ENCODE measurements around the gene CINP. TPM values are rescaled to one million over a fixed set of nuclear protein-coding genes. Genes with fewer than 3 reads are reported as not detected.
A peak's percentile ranks its signal among the peaks of the same experiment; 100 is the strongest.

CINP gene
- total and polyA plus RNA-seq, 7 donors: 12.5 to 46.2 (median 21.5) TPM

DNA sequence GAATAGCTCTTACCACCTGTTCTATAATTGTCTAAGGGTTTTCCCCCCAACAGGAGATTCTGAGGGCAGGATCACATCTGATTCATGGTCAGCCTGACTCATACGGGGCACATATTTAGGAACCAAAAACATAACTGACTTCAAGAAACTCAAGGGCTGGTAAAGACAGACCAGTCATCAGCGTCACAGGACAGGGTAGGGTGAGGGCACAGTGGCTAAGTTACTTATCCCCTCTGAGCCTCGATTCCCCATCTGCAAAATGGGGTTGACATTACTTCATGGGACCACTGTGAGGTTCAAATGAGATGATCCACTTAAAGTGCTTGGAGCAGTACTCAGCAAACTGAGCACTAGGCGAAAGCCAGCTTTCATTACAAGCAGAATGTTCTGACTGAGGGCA lies 606 bp downstream of the CINP start:
- intact Hi-C loops (cut with DNase I): loop anchor here (2.0 to 5.0 kb wide), 3 partner anchors 47 to 150 kb away; no protein-coding TSS in a partner anchor
- Histone ChIP-seq H3K4me1 (peaks cover 0 to 37% (median 25%) of the 10 kb centered on the region in 4 donors), H3K36me3 (peaks cover 5 to 27% (median 8%) of the 10 kb centered on the region in 4 donors), H3K9me3 (no peaks in the 10 kb centered on the region), H3K4me3 (peak overlapping the region; percentile 68 to 93 (median 88)), H3K27me3 (no peaks in the 10 kb centered on the region), H3K27ac (peak overlapping the region; percentile 89 to 99 (median 96))
- 5 to 20% methylated on average over 4 of the region's 4 CpGs for WGBS, 2 donors
- DNase-seq: no peak
- TF ChIP-seq POLR2AphosphoS5 (IDR thresholded peaks at IDR 0.05) (no peak), POLR2A (IDR thresholded peaks at IDR 0.05) (no peak), EP300 (IDR thresholded peaks at IDR 0.05) (no peak)
- TF ChIP-seq, protein P1, sequence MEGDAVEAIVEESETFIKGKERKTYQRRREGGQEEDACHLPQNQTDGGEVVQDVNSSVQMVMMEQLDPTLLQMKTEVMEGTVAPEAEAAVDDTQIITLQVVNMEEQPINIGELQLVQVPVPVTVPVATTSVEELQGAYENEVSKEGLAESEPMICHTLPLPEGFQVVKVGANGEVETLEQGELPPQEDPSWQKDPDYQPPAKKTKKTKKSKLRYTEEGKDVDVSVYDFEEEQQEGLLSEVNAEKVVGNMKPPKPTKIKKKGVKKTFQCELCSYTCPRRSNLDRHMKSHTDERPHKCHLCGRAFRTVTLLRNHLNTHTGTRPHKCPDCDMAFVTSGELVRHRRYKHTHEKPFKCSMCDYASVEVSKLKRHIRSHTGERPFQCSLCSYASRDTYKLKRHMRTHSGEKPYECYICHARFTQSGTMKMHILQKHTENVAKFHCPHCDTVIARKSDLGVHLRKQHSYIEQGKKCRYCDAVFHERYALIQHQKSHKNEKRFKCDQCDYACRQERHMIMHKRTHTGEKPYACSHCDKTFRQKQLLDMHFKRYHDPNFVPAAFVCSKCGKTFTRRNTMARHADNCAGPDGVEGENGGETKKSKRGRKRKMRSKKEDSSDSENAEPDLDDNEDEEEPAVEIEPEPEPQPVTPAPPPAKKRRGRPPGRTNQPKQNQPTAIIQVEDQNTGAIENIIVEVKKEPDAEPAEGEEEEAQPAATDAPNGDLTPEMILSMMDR (IDR thresholded peaks at IDR 0.05): no peak

DNA sequence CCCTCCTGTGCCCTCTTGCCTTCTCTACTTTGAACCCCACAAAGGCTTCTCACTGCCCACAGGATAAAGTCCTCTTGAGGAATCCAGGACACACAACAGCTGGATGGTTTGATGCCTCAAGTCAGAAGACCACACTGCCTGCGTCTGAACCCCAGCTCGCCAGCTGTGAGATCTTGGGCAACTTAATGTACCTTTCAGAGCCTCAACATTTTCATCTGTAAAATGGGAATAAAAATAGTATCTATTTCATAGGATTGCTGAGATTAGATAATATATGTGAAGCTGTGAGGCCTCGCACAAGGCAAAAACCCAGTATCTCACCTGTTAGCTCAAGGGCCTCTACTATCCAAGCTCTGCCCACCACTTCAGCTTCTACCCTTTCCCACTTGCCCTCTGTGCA lies 2.3 kb downstream of the CINP start:
- H3K27me3 ChIP-seq: no peaks in the 10 kb centered on the region
- intact Hi-C loops (cut with DNase I): loop anchor here (5.0 kb wide), 1 partner anchor 152 kb away; no protein-coding TSS in a partner anchor
- H3K27ac ChIP-seq: no peak overlapping the region
- peaks cover 0 to 31% (median 25%) of the 10 kb centered on the region in 4 donors for H3K4me1 ChIP-seq
- WGBS, 2 donors: 97 to 98% methylated on average over 3 of the region's 3 CpGs
- no peak for DNase-seq
- TF ChIP-seq POLR2A (IDR thresholded peaks at IDR 0.05) (no peak), EP300 (IDR thresholded peaks at IDR 0.05) (no peak), POLR2AphosphoS5 (IDR thresholded peaks at IDR 0.05) (no peak)
- TF ChIP-seq, protein P1 (IDR thresholded peaks at IDR 0.05): no peak
- peaks cover 8 to 44% (median 12%) of the 10 kb centered on the region in 4 donors for H3K36me3 ChIP-seq
- no peak overlapping the region for H3K4me3 ChIP-seq
- H3K9me3 ChIP-seq: no peaks in the 10 kb centered on the region

DNA sequence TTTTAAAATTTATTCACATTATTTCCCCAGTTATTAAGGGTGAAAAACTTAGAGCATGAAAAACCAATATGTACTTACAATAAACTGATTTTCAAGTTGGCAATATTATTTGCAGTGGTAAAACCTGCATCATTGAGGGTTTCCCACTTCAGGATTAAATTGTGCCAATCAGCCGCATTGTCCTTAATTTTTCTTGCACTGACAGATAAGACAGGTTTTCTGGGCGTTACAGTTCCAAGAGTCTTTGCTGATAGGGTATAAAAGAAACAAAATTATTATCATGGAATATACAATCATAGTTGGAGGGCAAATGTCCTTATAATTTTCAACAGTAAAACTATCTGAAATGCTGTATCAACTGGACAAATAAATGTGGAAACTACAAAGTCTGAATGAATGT lies 3.3 kb downstream of the CINP start:
- WGBS, 2 donors: 97% methylated on average over 2 of the region's 2 CpGs
- H3K4me1 ChIP-seq: peaks cover 0 to 24% (median 18%) of the 10 kb centered on the region in 4 donors
- no peaks in the 10 kb centered on the region for H3K27me3 ChIP-seq
- DNase-seq: no peak
- H3K4me3 ChIP-seq: no peak overlapping the region
- H3K27ac ChIP-seq: no peak overlapping the region
- peaks cover 18 to 54% (median 21%) of the 10 kb centered on the region in 4 donors for H3K36me3 ChIP-seq
- TF ChIP-seq EP300 (IDR thresholded peaks at IDR 0.05): no peak
- TF ChIP-seq, protein P1 (IDR thresholded peaks at IDR 0.05): no peak
- no peak for TF ChIP-seq POLR2A (IDR thresholded peaks at IDR 0.05)
- no peak for TF ChIP-seq POLR2AphosphoS5 (IDR thresholded peaks at IDR 0.05)
- intact Hi-C loops (cut with DNase I): no loop called here
- no peaks in the 10 kb centered on the region for H3K9me3 ChIP-seq

DNA sequence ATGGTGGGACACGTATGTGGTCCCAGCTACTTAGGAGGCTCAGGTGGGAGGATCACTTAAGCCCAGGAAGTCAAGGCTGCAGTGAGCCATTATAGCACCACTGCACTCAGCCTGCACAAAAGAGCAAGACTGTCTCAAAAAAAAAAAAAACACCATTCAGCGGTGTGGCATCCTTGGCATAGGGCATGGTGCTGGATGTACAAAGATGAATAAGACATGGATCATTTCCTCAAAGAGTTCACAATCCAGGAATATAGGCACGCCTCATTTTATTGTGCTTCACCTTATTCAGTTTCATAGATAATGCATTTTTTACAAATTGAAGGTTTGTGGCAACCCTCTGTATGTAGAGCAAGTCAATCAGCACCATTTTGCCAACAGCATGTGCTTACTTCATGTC lies 6.4 kb downstream of the CINP start:
- WGBS, 2 donors: 76 to 91% methylated on average over 3 of the region's 3 CpGs
- intact Hi-C loops (cut with DNase I): no loop called here
- Histone ChIP-seq H3K27ac (no peak overlapping the region), H3K36me3 (peaks cover 18 to 85% (median 36%) of the 10 kb centered on the region in 4 donors), H3K4me1 (peaks cover 0 to 4% (median under 1%) of the 10 kb centered on the region in 4 donors), H3K4me3 (no peak overlapping the region), H3K9me3 (no peaks in the 10 kb centered on the region), H3K27me3 (no peaks in the 10 kb centered on the region)
- TF ChIP-seq, protein P1 (IDR thresholded peaks at IDR 0.05): no peak
- no peak for TF ChIP-seq POLR2A (IDR thresholded peaks at IDR 0.05)
- TF ChIP-seq EP300 (IDR thresholded peaks at IDR 0.05): no peak
- TF ChIP-seq POLR2AphosphoS5 (IDR thresholded peaks at IDR 0.05): no peak
- no peak for DNase-seq

DNA sequence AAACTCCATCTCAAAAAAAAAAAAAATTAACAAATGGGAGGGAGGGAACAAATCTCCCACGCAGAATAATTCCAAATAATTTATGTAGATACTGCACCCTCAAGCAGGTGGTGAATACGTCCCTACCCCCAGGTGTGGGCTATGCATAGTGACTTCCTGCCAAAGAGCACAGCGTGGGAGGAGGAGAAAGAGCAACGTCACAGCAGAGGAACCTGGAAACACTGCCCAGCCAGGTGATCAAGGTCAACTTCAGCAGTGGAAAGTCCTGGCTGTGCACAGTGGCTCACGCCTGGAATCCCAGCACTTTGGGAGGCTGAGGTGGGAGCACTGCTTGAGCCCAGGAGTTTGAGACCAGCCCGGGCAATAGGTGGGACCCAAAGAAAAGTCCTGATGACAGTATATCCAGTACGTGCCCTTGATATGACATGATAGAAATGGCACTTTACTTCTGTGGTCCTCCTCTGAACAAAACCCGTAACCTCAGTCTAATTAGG lies 9.5 kb downstream of the CINP start:
- intact Hi-C loops (cut with DNase I): no loop called here
- no peaks in the 10 kb centered on the region for H3K27me3 ChIP-seq
- no peak for DNase-seq
- H3K36me3 ChIP-seq: peaks cover 18 to 90% (median 49%) of the 10 kb centered on the region in 4 donors
- H3K27ac ChIP-seq: no peak overlapping the region
- WGBS, 2 donors: 87 to 89% methylated on average over 8 of the region's 8 CpGs
- no peak for TF ChIP-seq POLR2AphosphoS5 (IDR thresholded peaks at IDR 0.05)
- TF ChIP-seq, protein P1 (IDR thresholded peaks at IDR 0.05): no peak
- no peak overlapping the region for H3K4me3 ChIP-seq
- H3K4me1 ChIP-seq: no peaks in the 10 kb centered on the region
- H3K9me3 ChIP-seq: no peaks in the 10 kb centered on the region
